Pancreas (tissue), 10 donors: ENCODE data around the gene FCRLA. TPM values are rescaled to one million over a fixed set of nuclear protein-coding genes. Genes with fewer than 3 reads are reported as not detected.

Experiments
- ATAC-seq, 4 donors: fragments of 200-7000 bp; cut with Tn5 transposase; one replicate each; pipeline versions ENCODE4 v1.8.0 to v1.9.1; 2020; ENCODE audit warnings: mild to moderate bottlenecking in 4 of 4, moderate library complexity in 4 of 4
- DNase-seq, 6 donors: peaks; one replicate each; pipeline ENCODE4 v3.0.0-alpha.2; 2020
- FAIRE-seq: peaks from 2 replicates; lab custom pipeline; 2012; peaks lifted over from hg19 to GRCh38; lab: Jason Lieb, UNC
- H3K27ac ChIP-seq, 4 donors: fragments of 200-600 bp; sonication (generic); 1 replicate in 3 of 4; 2 replicates in 1 of 4; pipeline versions ENCODE4 v1.5.0 to v1.8.0; 2020
- H3K27me3 ChIP-seq, 4 donors: fragments of 200-600 bp; one replicate each; pipeline ENCODE4 v1.8.0; 2021
- H3K36me3 ChIP-seq, 3 donors: fragments of 200-600 bp; sonication (generic) in 1 of 3; one replicate each; pipeline versions ENCODE4 v1.5.0 to v1.8.0; 2020 to 2021
- H3K4me1 ChIP-seq, 3 donors: fragments of 200-600 bp; one replicate each; pipeline ENCODE4 v1.8.0; 2021
- H3K4me3 ChIP-seq, 4 donors: fragments of 200-600 bp; sonication (generic) in 2 of 4; one replicate each; pipeline versions ENCODE4 v1.5.0 to v1.8.0; 2020 to 2021
- H3K9me3 ChIP-seq, 4 donors: fragments of 200-600 bp; one replicate each; pipeline ENCODE4 v1.8.0; 2021
- CTCF ChIP-seq, 4 donors: fragments of 200-600 bp; sonication (generic) in 3 of 4; IDR thresholded peaks; one replicate each; pipeline versions ENCODE4 v1.5.0 to v1.8.0; 2021; ENCODE audit warnings: antibody characterized with exemption in 4 of 4
- WGBS, 2 donors: extraction: QIAGEN DNeasy Blood & Tissue Kit; methylation state at CpG; one replicate each; pipeline ENCODE4 v1.1.7; 2013; 5-methylcytosine and 5-hydroxymethylcytosine counted together
- intact Hi-C, 3 donors: fragments of 100-400 bp; cut with DNase I; formaldehyde crosslinking; loops; one replicate each; pipeline versions ENCODE4 v1.11.1 to v1.14.2; 2022
- polyA plus RNA-seq, 2 donors: library from polyadenylated mRNA; stranded (reverse); fragments of 200-250 nt; gene quantifications; one replicate each; pipeline ENCODE4 v1.2.3, GENCODE V29; 2013
- total RNA-seq, 6 donors: library from RNA; stranded (reverse); fragmentation: NEBNext Ultra II Directional in 4 of 6; extraction: Animal tissue kit (Norgen Biotek cat#: 25700) in 4 of 6; gene quantifications; one replicate each; pipeline versions ENCODE4 v1.2.1 to v1.2.4, GENCODE V29; 2021 to 2023
- donor health status: healthy with polysubstance abuse.
- donor health status: DM: no; HTN: no; CAD: no; lungs with moderate emphysema.
- donor health status: DM: no; HTN: no; CAD: no.
- donor health status: control.
- donor health status: control.
- donor health status: Bipolar disorder and iron deficiency.
- donor health status: DM: yes; HTN: yes; CAD: no.
- donor health status: DM: no; HTN: no; CAD: no.
- donor health status: DM: no; HTN: no; CAD: no.
- donor health status: DM: yes; HTN: yes; CAD: no.

Gene FCRLA
- total and polyA plus RNA-seq, 8 donors, result 0.38 TPM; not detected in 7

GRCh38 chr1:161720422-161720821 is 13.4 kb downstream of the FCRLA start:
- H3K4me3 ChIP-seq, result no peak overlapping the region
- no peaks in the 10 kb centered on the region for H3K9me3 ChIP-seq
- ATAC-seq (no peak), DNase-seq (no peak), FAIRE-seq (no peak)
- H3K36me3 ChIP-seq, result no peaks in the 10 kb centered on the region
- TF ChIP-seq CTCF (IDR thresholded peaks at IDR 0.05), result no peak
- no peak overlapping the region for H3K27ac ChIP-seq
- no peaks in the 10 kb centered on the region for H3K27me3 ChIP-seq
- whole genome bisulfite sequencing, 2 donors, result 79 to 89% methylated on average over 1 of the region's 1 CpG
- intact Hi-C loops, result no loop called here
- H3K4me1 ChIP-seq, result peaks cover 0 to 3% (median 0%) of the 10 kb centered on the region in 3 donors

GRCh38 chr1:161720956-161721737 is 14.1 kb downstream of the FCRLA start, which contains the start of gene FCRLB:
FCRLB (plus strand) TSS chr1:161721544; CDS start chr1:161722673, 1,129 bp downstream.
- WGBS, 2 donors, result 32 to 44% methylated on average over 4 of the region's 4 CpGs

GRCh38 chr1:161721738-161722343 is 14.8 kb downstream of the FCRLA start:
- FAIRE-seq (no peak), DNase-seq (no peak), ATAC-seq (no peak)
- H3K4me1 ChIP-seq, result peaks cover 0 to 7% (median 0%) of the 10 kb centered on the region in 3 donors
- no peaks in the 10 kb centered on the region for H3K9me3 ChIP-seq
- H3K36me3 ChIP-seq, result no peaks in the 10 kb centered on the region
- TF ChIP-seq CTCF (IDR thresholded peaks at IDR 0.05), result no peak
- intact Hi-C loops, result no loop called here
- H3K4me3 ChIP-seq, result no peak overlapping the region
- H3K27ac ChIP-seq, result no peak overlapping the region
- H3K27me3 ChIP-seq, result no peaks in the 10 kb centered on the region
- 54 to 56% methylated on average over 8 of the region's 8 CpGs for WGBS, 2 donors

More at GRCh38 chr1:161720956-161721737, 14.1 kb downstream of the FCRLA start, which contains the start of gene FCRLB:
- H3K4me1 ChIP-seq, result peaks cover 0 to 7% (median 0%) of the 10 kb centered on the region in 3 donors
- TF ChIP-seq CTCF (IDR thresholded peaks at IDR 0.05), result no peak
- DNase-seq, result no peak
- no peaks in the 10 kb centered on the region for H3K27me3 ChIP-seq
- no peak for ATAC-seq
- no peaks in the 10 kb centered on the region for H3K9me3 ChIP-seq
- H3K36me3 ChIP-seq, result no peaks in the 10 kb centered on the region
- H3K4me3 ChIP-seq, result no peak within 1 kb of the TSS
- H3K27ac ChIP-seq, result no peak within 1 kb of the TSS
- intact Hi-C loops, result no loop called here
- FAIRE-seq, result no peak

- H3K36me3 ChIP-seq, result no peaks in the 10 kb centered on the region
- no peak for DNase-seq
- H3K4me1 ChIP-seq, result peaks cover 0 to 7% (median 0%) of the 10 kb centered on the region in 3 donors
- no peak for FAIRE-seq
- TF ChIP-seq CTCF (IDR thresholded peaks at IDR 0.05), result no peak
- ATAC-seq, result no peak
- WGBS, 2 donors, result 68% methylated on average over 1 of the region's 1 CpG; no CpG with 5 or more reads in 1 of the 2 donors
- H3K27me3 ChIP-seq, result no peaks in the 10 kb centered on the region
- intact Hi-C loops, result no loop called here
- no peaks in the 10 kb centered on the region for H3K9me3 ChIP-seq
- no peak overlapping the region for H3K4me3 ChIP-seq
- H3K27ac ChIP-seq, result no peak overlapping the region
These were observed 15.4 kb downstream of the FCRLA start for GRCh38 chr1:161722406-161722805.
